Loucy (cell line): ENCODE measurements around the gene SUSD2.
"Not testable (repeated sequence)": the region's sequence is repeated elsewhere in the genome, so short reads cannot be mapped to it uniquely, and the experiment has no call there.

Experiments used
- H2AFZ ChIP-seq: fragments of 200-600 bp; sonication (generic); 2 replicates; pipeline ENCODE4 v1.6.0; 2016; ENCODE audit warnings: antibody characterized with exemption, mild to moderate bottlenecking, low read length, moderate library complexity
- H3F3A ChIP-seq: fragments of 200-600 bp; 2 replicates; pipeline ENCODE4 v1.6.0; 2016; ENCODE audit warnings: antibody characterized with exemption, low read depth, mild to moderate bottlenecking
- H3K27me3 ChIP-seq: fragments of 200-600 bp; sonication (generic); 2 replicates; pipeline ENCODE4 v1.6.1; 2014; ENCODE audit warnings: low read length, mild to moderate bottlenecking; ENCODE audit not compliant: insufficient read depth, poor library complexity, severe bottlenecking
- H3K36me3 ChIP-seq: fragments of 200-600 bp; sonication (generic); 2 replicates; pipeline ENCODE4 v1.6.1; 2016; ENCODE audit warnings: low read length; ENCODE audit not compliant: insufficient read depth
- H3K4me1 ChIP-seq: fragments of 200-600 bp; sonication (generic); 2 replicates; pipeline ENCODE4 v1.5.1; 2014; ENCODE audit warnings: low read length, mild to moderate bottlenecking; ENCODE audit not compliant: insufficient read depth, poor library complexity, severe bottlenecking
- H3K4me2 ChIP-seq: fragments of 200-600 bp; sonication (generic); 2 replicates; pipeline ENCODE4 v1.6.0; 2014; ENCODE audit warnings: antibody characterized with exemption, low read length, low read depth, mild to moderate bottlenecking; ENCODE audit not compliant: poor library complexity, severe bottlenecking
- H3K4me3 ChIP-seq: fragments of 200-600 bp; sonication (generic); 2 replicates; pipeline ENCODE4 v1.5.1; 2014; ENCODE audit warnings: low read length, mild to moderate bottlenecking, mixed read lengths; ENCODE audit not compliant: poor library complexity, severe bottlenecking
- H3K79me2 ChIP-seq: fragments of 200-600 bp; sonication (generic); 2 replicates; pipeline ENCODE4 v1.6.1; 2014; ENCODE audit warnings: low read length; ENCODE audit not compliant: insufficient read depth
- H3K9ac ChIP-seq: fragments of 200-600 bp; sonication (generic); 2 replicates; pipeline ENCODE4 v1.6.0; 2014; ENCODE audit warnings: mild to moderate bottlenecking, low read depth, low read length, moderate library complexity; ENCODE audit not compliant: poor library complexity, severe bottlenecking
- H3K9me2 ChIP-seq: fragments of 200-600 bp; sonication (generic); replicated peaks from 2 replicates; pipeline ENCODE4 v1.6.1; 2016; ENCODE audit warnings: low read depth, low read length, mixed read lengths
- H3K9me3 ChIP-seq: fragments of 200-600 bp; sonication (generic); 2 replicates; pipeline ENCODE4 v1.6.1; 2014; ENCODE audit warnings: mild to moderate bottlenecking, antibody characterized with exemption, low read length, low read depth; ENCODE audit not compliant: insufficient read depth
- H4K20me1 ChIP-seq: fragments of 200-600 bp; sonication (generic); 2 replicates; pipeline ENCODE4 v1.6.0; 2014; ENCODE audit warnings: antibody characterized with exemption, low read length, mild to moderate bottlenecking; ENCODE audit not compliant: insufficient read depth, poor library complexity, severe bottlenecking
- CTCF ChIP-seq: fragments of 200-600 bp; sonication (generic); conservative IDR thresholded peaks from 2 replicates; pipeline ENCODE4 v1.5.1; 2014; ENCODE audit warnings: mild to moderate bottlenecking, antibody characterized with exemption, low read length
- EZH2phosphoT487 ChIP-seq: fragments of 200-600 bp; IDR thresholded peaks from 2 replicates; pipeline ENCODE4 v1.6.1; 2018; ENCODE audit warnings: antibody characterized with exemption, mild to moderate bottlenecking, moderate library complexity, borderline replicate concordance

The SUSD2 gene

GRCh38 chr22:24201681-24202614 is 20.7 kb downstream of the SUSD2 start:
- Histone ChIP-seq H2AFZ (no peak overlapping the region), H3K27me3 (no peaks in the 10 kb centered on the region), H3K9me3 (no peaks in the 10 kb centered on the region), H3K9me2 (no peaks in the 10 kb centered on the region), H3K36me3 (no peaks in the 10 kb centered on the region), H3K79me2 (no peaks in the 10 kb centered on the region), H4K20me1 (no peaks in the 10 kb centered on the region), H3K4me3 (no peak overlapping the region), H3K9ac (no peak overlapping the region), H3K4me1 (peaks cover 17% of the 10 kb centered on the region), H3F3A (no peaks in the 10 kb centered on the region; the same call in 1 of the 2 replicates), H3K4me2 (no peak overlapping the region)
- no peak for TF ChIP-seq CTCF
- no peak for TF ChIP-seq EZH2phosphoT487

- not testable (repeated sequence) for H3K4me3 ChIP-seq, H3K9me3 ChIP-seq, H3F3A ChIP-seq, H3K9me2 ChIP-seq, H4K20me1 ChIP-seq, H3K27me3 ChIP-seq, H3K36me3 ChIP-seq, H3K79me2 ChIP-seq, H3K9ac ChIP-seq, H3K4me2 ChIP-seq
- Histone ChIP-seq H2AFZ (peak overlapping the region; percentile 61; the same call in 1 of the 2 replicates), H3K4me1 (peaks cover 32% of the 10 kb centered on the region)
Observed at GRCh38 chr22:24203856-24204255, 22.6 kb downstream of the SUSD2 start.

GRCh38 chr22:24205438-24206195 is 24.3 kb downstream of the SUSD2 start:
- no peaks in the 10 kb centered on the region for H3K79me2 ChIP-seq
- no peaks in the 10 kb centered on the region for H3K9me2 ChIP-seq
- no peak overlapping the region for H3K9ac ChIP-seq
- peak overlapping the region; percentile 17; the same call in 1 of the 2 replicates for H2AFZ ChIP-seq
- no peaks in the 10 kb centered on the region for H3K27me3 ChIP-seq
- no peaks in the 10 kb centered on the region for H4K20me1 ChIP-seq
- TF ChIP-seq EZH2phosphoT487 (no peak), CTCF (peak; percentile 36)
- no peaks in the 10 kb centered on the region for H3K36me3 ChIP-seq
- H3K4me3 ChIP-seq, result peak overlapping the region; percentile 30
- H3F3A ChIP-seq, result peaks cover 3% of the 10 kb centered on the region; the same call in 1 of the 2 replicates
- peak overlapping the region; percentile 32 for H3K4me2 ChIP-seq
- peaks cover 32% of the 10 kb centered on the region for H3K4me1 ChIP-seq
- H3K9me3 ChIP-seq, result no peaks in the 10 kb centered on the region

- H2AFZ ChIP-seq, result peak overlapping the region; percentile 90
Observed at GRCh38 chr22:24206460-24207263, 25.4 kb downstream of the SUSD2 start.

More at GRCh38 chr22:24206460-24207263, 25.4 kb downstream of the SUSD2 start:
- H3K4me2 ChIP-seq, result peak overlapping the region; percentile 47
- H3K9ac ChIP-seq, result peak overlapping the region; percentile 56
- H4K20me1 ChIP-seq, H3K9me2 ChIP-seq, H3K9me3 ChIP-seq, H3K27me3 ChIP-seq, H3K36me3 ChIP-seq, H3F3A ChIP-seq, H3K79me2 ChIP-seq: not testable (repeated sequence)
- peaks cover 28% of the 10 kb centered on the region for H3K4me1 ChIP-seq
- peak overlapping the region; percentile 39 for H3K4me3 ChIP-seq
